K562 (cell line): ENCODE data around the gene PACS1. TPM values are rescaled to one million over a fixed set of nuclear protein-coding genes. Genes with fewer than 3 reads are reported as not detected.

Experiments used
- CXXC5 ChIP-seq: fragments of 250-450 bp; sonication (Bioruptor Pico); IDR thresholded peaks from 2 replicates; pipeline ENCODE4 v1.8.0; 2022; ENCODE audit warnings: inconsistent platforms, mild to moderate bottlenecking, moderate library complexity
- FOXK2 ChIP-seq, 2 experiments: fragments of 450-650 bp; IDR thresholded peaks in 1 of 2; conservative IDR thresholded peaks in 1 of 2; 2 replicates each; pipeline ENCODE4 v1.6.1; 2016; ENCODE audit warnings: low read depth in 2 of 2, mild to moderate bottlenecking in 1 of 2
- GABPB1 ChIP-seq: sonication (generic); formaldehyde crosslinking; IDR thresholded peaks from 2 replicates; pipeline ENCODE4 v1.8.0; 2022; ENCODE audit warnings: mild to moderate bottlenecking, missing genetic modification reagents
- KDM2B ChIP-seq: fragments of 250-450 bp; sonication (Bioruptor Pico); IDR thresholded peaks from 2 replicates; pipeline ENCODE4 v1.8.0; 2021; ENCODE audit warnings: mild to moderate bottlenecking, moderate library complexity
- MEF2A ChIP-seq: IDR thresholded peaks from 2 replicates; pipeline ENCODE4 v1.6.1; 2011; ENCODE audit warnings: low read depth, mild to moderate bottlenecking, low read length, moderate library complexity; ENCODE audit not compliant: control insufficient read depth
- NRF1 ChIP-seq, 2 experiments: fragments of 450-650 bp; IDR thresholded peaks in 1 of 2; conservative IDR thresholded peaks in 1 of 2; 2 replicates each; pipeline ENCODE4 v1.6.1; 2014; ENCODE audit warnings: mild to moderate bottlenecking in 2 of 2
- RAD21 ChIP-seq, 2 experiments: fragments of 250-450 bp in 1 of 2; fragments of 450-650 bp in 1 of 2; sonication (Bioruptor Pico) in 1 of 2; formaldehyde crosslinking in 1 of 2; IDR thresholded peaks in 1 of 2; conservative IDR thresholded peaks in 1 of 2; 2 replicates each; pipeline versions ENCODE4 v1.4.0 to v1.8.0; 2020 to 2022; ENCODE audit warnings: mild to moderate bottlenecking in 2 of 2, moderate library complexity in 1 of 2
- RB1 ChIP-seq: fragments of 450-650 bp; IDR thresholded peaks from 2 replicates; pipeline ENCODE4 v1.6.1; 2017; ENCODE audit warnings: low read depth, mild to moderate bottlenecking
- RUNX1 ChIP-seq: sonication (generic); IDR thresholded peaks from 2 replicates; pipeline ENCODE4 v1.6.1; 2016; ENCODE audit warnings: antibody characterized with exemption, low read depth
- SREBF2 ChIP-seq: sonication (generic); formaldehyde crosslinking; IDR thresholded peaks from 2 replicates; pipeline ENCODE4 v1.4.0; 2020; ENCODE audit warnings: mild to moderate bottlenecking, missing genetic modification reagents
- TRIM24 ChIP-seq, 2 experiments: fragments of 450-650 bp; IDR thresholded peaks; 2 replicates each; pipeline ENCODE4 v1.6.1; 2016
- ZNF436 ChIP-seq: fragments of 250-450, 450-650 bp; sonication (Bioruptor Pico); formaldehyde crosslinking; IDR thresholded peaks from 2 replicates; pipeline ENCODE4 v1.7.0; 2020; ENCODE audit warnings: mild to moderate bottlenecking
- ZNF77 ChIP-seq: fragments of 250-450 bp; sonication (Bioruptor Pico); IDR thresholded peaks from 2 replicates; pipeline ENCODE4 v1.5.0; 2020
- polyA plus RNA-seq, 8 experiments: library from polyadenylated mRNA; depleted of rRNA in 4 of 8; stranded (reverse) in 5 of 8; unstranded in 3 of 8; fragments of >200 nt; fragmentation: Nextera tagmentation in 2 of 8; fragmentation: Illumina TruSeq in 1 of 8; extraction: Ambion mirVana in 2 of 8; extraction: Trizol in 1 of 8; gene quantifications; 2 replicates each; pipeline versions ENCODE4 v1.2.1 to v1.2.3, GENCODE V29; 2011 to 2014; ENCODE audit warnings: inconsistent platforms in 1 of 8, missing spikeins in 1 of 8
- total RNA-seq, 7 experiments: library from RNA; depleted of rRNA in 6 of 7; stranded (reverse); fragments of >200 nt in 6 of 7; fragmentation: Illumina TruSeq in 2 of 7; extraction: Trizol in 2 of 7; gene quantifications; 2 replicates each; pipeline versions ENCODE4 v1.2.1 to v1.2.3, GENCODE V29; 2011 to 2021; ENCODE audit warnings: low replicate concordance in 1 of 7
- TF ChIP-seq, protein P1 (sequence below): sonication (generic); formaldehyde crosslinking; IDR thresholded peaks from 2 replicates; pipeline ENCODE4 v1.8.1; 2023; ENCODE audit warnings: mild to moderate bottlenecking, missing genetic modification reagents
- TF ChIP-seq, protein P2 (sequence below): sonication (generic); formaldehyde crosslinking; IDR thresholded peaks from 2 replicates; pipeline ENCODE4 v1.8.1; 2023; ENCODE audit warnings: mild to moderate bottlenecking, missing genetic modification reagents
- TF ChIP-seq, protein P3 (sequence below): fragments of 450-650 bp; IDR thresholded peaks from 2 replicates; pipeline ENCODE4 v1.6.1; 2018; ENCODE audit not compliant: partially characterized antibody

The PACS1 gene
- total and polyA plus RNA-seq, 9 of the 15 experiments (the other 6 are each of a cell fraction or from before 2014, with no cell fraction given): 0.34 to 28.1 (median 8.5) TPM

DNA sequence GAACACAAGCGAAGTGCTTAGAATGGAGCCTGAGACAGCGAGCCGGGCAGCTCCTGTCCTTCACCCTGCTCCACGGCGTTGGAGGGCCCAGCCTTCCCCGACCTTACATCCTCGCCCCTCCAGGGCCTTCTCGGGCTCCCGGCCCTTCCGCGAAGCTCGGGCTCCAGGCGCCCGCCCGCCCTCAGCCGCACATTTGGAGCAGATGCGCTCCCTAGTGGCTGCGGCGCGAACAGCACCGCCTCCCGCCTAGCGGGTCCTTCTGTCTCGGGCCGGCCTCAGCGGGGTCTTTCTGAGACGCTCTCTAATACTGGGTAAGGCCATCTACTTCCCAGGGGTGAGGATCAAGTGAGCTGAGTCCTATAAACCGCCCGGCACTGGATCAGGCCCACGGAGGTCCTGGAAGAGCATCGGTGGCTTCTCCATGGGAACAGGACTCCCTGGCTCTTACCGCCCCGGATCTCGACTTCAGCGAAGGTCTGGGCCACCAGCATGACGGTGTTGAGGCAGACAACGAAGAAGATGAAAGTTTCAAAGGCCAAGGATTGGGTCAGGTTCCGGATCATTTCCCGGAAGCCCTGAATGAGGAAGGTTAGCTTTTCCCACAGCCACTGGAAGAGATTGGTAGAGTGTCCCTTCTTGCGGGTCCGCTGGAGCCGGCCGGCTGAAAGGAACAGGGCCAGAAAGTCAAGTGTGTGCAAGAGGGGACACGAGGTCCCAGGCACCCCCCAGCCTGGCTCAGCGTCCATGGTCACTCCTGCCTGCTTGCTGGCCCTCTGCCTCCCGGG, 47.5 kb upstream of the PACS1 start (continued):
- TF ChIP-seq GABPB1 (CRISPR knock-in tag) (peak; percentile 62; the same call in 1 of the 2 replicates), SREBF2 (no peak), ZNF77 (CRISPR knock-in tag) (no peak), MEF2A (no peak), ZNF436 (no peak), RB1 (peak; percentile 96), TRIM24 (IDR thresholded peaks at IDR 0.05) (no peak), NRF1 (conservative IDR thresholded peaks at IDR 0.05 in 1 of 2, IDR thresholded peaks at IDR 0.05 in 1 of 2) (peak in 1 of 2 experiments; percentile 28; a peak in 1 of 4 replicates), FOXK2 (conservative IDR thresholded peaks at IDR 0.05 in 1 of 2, IDR thresholded peaks at IDR 0.05 in 1 of 2; ENCODE audit: low read depth in 2 of 2) (no peak), RUNX1 (no peak), CXXC5 (CRISPR knock-in tag) (peak; percentile 54; the same call in 1 of the 2 replicates), KDM2B (CRISPR knock-in tag) (0 out of 2 replicates have a peak, but pooled peaks have one; percentile 1), RAD21 (CRISPR knock-in tag; conservative IDR thresholded peaks at IDR 0.05 in 1 of 2, IDR thresholded peaks at IDR 0.05 in 1 of 2) (peak; percentile 78 to 87)
- TF ChIP-seq, protein P1, sequence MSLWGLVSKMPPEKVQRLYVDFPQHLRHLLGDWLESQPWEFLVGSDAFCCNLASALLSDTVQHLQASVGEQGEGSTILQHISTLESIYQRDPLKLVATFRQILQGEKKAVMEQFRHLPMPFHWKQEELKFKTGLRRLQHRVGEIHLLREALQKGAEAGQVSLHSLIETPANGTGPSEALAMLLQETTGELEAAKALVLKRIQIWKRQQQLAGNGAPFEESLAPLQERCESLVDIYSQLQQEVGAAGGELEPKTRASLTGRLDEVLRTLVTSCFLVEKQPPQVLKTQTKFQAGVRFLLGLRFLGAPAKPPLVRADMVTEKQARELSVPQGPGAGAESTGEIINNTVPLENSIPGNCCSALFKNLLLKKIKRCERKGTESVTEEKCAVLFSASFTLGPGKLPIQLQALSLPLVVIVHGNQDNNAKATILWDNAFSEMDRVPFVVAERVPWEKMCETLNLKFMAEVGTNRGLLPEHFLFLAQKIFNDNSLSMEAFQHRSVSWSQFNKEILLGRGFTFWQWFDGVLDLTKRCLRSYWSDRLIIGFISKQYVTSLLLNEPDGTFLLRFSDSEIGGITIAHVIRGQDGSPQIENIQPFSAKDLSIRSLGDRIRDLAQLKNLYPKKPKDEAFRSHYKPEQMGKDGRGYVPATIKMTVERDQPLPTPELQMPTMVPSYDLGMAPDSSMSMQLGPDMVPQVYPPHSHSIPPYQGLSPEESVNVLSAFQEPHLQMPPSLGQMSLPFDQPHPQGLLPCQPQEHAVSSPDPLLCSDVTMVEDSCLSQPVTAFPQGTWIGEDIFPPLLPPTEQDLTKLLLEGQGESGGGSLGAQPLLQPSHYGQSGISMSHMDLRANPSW: 0 out of 2 replicates have a peak, but pooled peaks have one; percentile 65
- TF ChIP-seq, protein P2, sequence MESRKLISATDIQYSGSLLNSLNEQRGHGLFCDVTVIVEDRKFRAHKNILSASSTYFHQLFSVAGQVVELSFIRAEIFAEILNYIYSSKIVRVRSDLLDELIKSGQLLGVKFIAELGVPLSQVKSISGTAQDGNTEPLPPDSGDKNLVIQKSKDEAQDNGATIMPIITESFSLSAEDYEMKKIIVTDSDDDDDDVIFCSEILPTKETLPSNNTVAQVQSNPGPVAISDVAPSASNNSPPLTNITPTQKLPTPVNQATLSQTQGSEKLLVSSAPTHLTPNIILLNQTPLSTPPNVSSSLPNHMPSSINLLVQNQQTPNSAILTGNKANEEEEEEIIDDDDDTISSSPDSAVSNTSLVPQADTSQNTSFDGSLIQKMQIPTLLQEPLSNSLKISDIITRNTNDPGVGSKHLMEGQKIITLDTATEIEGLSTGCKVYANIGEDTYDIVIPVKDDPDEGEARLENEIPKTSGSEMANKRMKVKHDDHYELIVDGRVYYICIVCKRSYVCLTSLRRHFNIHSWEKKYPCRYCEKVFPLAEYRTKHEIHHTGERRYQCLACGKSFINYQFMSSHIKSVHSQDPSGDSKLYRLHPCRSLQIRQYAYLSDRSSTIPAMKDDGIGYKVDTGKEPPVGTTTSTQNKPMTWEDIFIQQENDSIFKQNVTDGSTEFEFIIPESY (CRISPR knock-in tag): peak; percentile 86
- TF ChIP-seq, protein P3, sequence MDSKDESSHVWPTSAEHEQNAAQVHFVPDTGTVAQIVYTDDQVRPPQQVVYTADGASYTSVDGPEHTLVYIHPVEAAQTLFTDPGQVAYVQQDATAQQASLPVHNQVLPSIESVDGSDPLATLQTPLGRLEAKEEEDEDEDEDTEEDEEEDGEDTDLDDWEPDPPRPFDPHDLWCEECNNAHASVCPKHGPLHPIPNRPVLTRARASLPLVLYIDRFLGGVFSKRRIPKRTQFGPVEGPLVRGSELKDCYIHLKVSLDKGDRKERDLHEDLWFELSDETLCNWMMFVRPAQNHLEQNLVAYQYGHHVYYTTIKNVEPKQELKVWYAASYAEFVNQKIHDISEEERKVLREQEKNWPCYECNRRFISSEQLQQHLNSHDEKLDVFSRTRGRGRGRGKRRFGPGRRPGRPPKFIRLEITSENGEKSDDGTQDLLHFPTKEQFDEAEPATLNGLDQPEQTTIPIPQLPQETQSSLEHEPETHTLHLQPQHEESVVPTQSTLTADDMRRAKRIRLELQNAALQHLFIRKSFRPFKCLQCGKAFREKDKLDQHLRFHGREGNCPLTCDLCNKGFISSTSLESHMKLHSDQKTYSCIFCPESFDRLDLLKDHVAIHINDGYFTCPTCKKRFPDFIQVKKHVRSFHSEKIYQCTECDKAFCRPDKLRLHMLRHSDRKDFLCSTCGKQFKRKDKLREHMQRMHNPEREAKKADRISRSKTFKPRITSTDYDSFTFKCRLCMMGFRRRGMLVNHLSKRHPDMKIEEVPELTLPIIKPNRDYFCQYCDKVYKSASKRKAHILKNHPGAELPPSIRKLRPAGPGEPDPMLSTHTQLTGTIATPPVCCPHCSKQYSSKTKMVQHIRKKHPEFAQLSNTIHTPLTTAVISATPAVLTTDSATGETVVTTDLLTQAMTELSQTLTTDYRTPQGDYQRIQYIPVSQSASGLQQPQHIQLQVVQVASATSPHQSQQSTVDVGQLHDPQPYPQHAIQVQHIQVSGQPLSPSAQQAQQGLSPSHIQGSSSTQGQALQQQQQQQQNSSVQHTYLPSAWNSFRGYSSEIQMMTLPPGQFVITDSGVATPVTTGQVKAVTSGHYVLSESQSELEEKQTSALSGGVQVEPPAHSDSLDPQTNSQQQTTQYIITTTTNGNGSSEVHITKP: peak; percentile 21
